HCT116 (cell line): Measurements from ENCODE around the gene MTA2. TPM values are rescaled to one million over a fixed set of nuclear protein-coding genes. Genes with fewer than 3 reads are reported as not detected.
A peak's percentile ranks its signal among the peaks of the same experiment; 100 is the strongest.

Experiments used
- ATAC-seq: fragments of 200-7000 bp; cut with Tn5 transposase; 2 replicates; pipeline ENCODE4 v1.9.1; 2020; ENCODE audit warnings: mild to moderate bottlenecking, moderate library complexity
- BruUV-seq: library from RNA; stranded (reverse); fragments of 400-500 nt; replicated peaks from 2 replicates; lab custom pipeline; 2021; lab: Mats Ljungman, UMichigan
- CTCF ChIA-PET: fragments of 300-600 bp; sonication (Branson Sonifier 250); formaldehyde crosslinking; loops from one replicate; lab custom pipeline; 2021; ENCODE audit warnings: antibody characterized with exemption; lab: Charles Lee
- POLR2A ChIA-PET: fragments of 300-600, 350-600 bp; sonication (Branson Sonifier 250); formaldehyde crosslinking; loops from one replicate; lab custom pipeline; 2021; ENCODE audit warnings: antibody characterized with exemption; lab: Charles Lee
- RAD21 ChIA-PET, 2 experiments: fragments of 300-600 bp; sonication (Branson Sonifier 250); formaldehyde crosslinking; loops; one replicate each; lab custom pipeline; 2023; ENCODE audit warnings: low total read pairs in 2 of 2; ENCODE audit not compliant: uncharacterized antibody in 2 of 2, unreplicated experiment in 2 of 2, low non-redundant PET in 1 of 2; lab: Charles Lee
- DNase-seq: peaks from one replicate; pipeline ENCODE4 v3.0.0-alpha.2; 2010; ENCODE audit warnings: low read depth, low spot score
- H2AFZ ChIP-seq: fragments of 200-600 bp; shearing (Covaris generic), sonication (generic); 2 replicates; pipeline ENCODE4 v1.6.1; 2017; ENCODE audit warnings: low read depth, mixed run types, mixed read lengths, antibody characterized with exemption, low read length; ENCODE audit not compliant: poor library complexity, severe bottlenecking
- H3K27ac ChIP-seq: 2 replicates; pipeline ENCODE4 v1.5.1; 2012; ENCODE audit warnings: low read depth, low read length
- H3K27me3 ChIP-seq: fragments of 200-600 bp; sonication (generic); 2 replicates; pipeline ENCODE4 v1.6.1; 2016; ENCODE audit warnings: mixed run types, low read length, mixed read lengths; ENCODE audit not compliant: insufficient read depth
- H3K36me3 ChIP-seq, 2 experiments: fragments of 200-500 bp in 1 of 2; fragments of 200-600 bp in 1 of 2; sonication (Bioruptor generic) in 1 of 2; sonication (generic) in 1 of 2; 2 replicates each; pipeline versions ENCODE4 v1.5.1 to v1.6.1; 2014 to 2016; ENCODE audit warnings: low read length in 2 of 2, inconsistent platforms in 1 of 2, mixed read lengths in 1 of 2, mixed run types in 1 of 2; ENCODE audit not compliant: insufficient read depth in 2 of 2, control insufficient read depth in 1 of 2
- H3K4me1 ChIP-seq, 2 experiments: fragments of 200-600 bp in 1 of 2; sonication (generic) in 1 of 2; 2 replicates each; pipeline versions ENCODE4 v1.5.1 to v1.6.1; 2012 to 2017; ENCODE audit warnings: low read length in 2 of 2, inconsistent platforms in 1 of 2, mild to moderate bottlenecking in 1 of 2, mixed read lengths in 1 of 2, mixed run types in 1 of 2, moderate library complexity in 1 of 2; ENCODE audit not compliant: insufficient read depth in 2 of 2, control insufficient read depth in 1 of 2
- H3K4me2 ChIP-seq: fragments of 200-600 bp; sonication (generic); 2 replicates; pipeline ENCODE4 v1.6.1; 2017; ENCODE audit warnings: mixed run types, low read length, mixed read lengths
- H3K4me3 ChIP-seq, 2 experiments: fragments of 200-600 bp in 1 of 2; sonication (generic) in 1 of 2; replicated peaks in 1 of 2; 2 replicates each; pipeline ENCODE4 v1.5.1; 2011 to 2016; ENCODE audit warnings: low read length in 2 of 2, control low read depth in 1 of 2, low read depth in 1 of 2, mild to moderate bottlenecking in 1 of 2, mixed read lengths in 1 of 2, mixed run types in 1 of 2
- H3K79me2 ChIP-seq: fragments of 200-600 bp; sonication (generic); 2 replicates; pipeline ENCODE4 v1.6.1; 2017; ENCODE audit warnings: mild to moderate bottlenecking, mixed run types, low read length, moderate library complexity, mixed read lengths; ENCODE audit not compliant: insufficient read depth
- H3K9ac ChIP-seq: fragments of 200-600 bp; sonication (generic); 2 replicates; pipeline ENCODE4 v1.6.1; 2016; ENCODE audit warnings: low read length, mixed read lengths
- H3K9me2 ChIP-seq: fragments of 200-600 bp; sonication (generic), shearing (Covaris generic); 2 replicates; pipeline ENCODE4 v1.6.1; 2017; ENCODE audit warnings: mixed run types, mild to moderate bottlenecking, moderate library complexity; ENCODE audit not compliant: insufficient read depth
- H3K9me3 ChIP-seq, 2 experiments: fragments of 200-500 bp in 1 of 2; fragments of 200-600 bp in 1 of 2; sonication (Bioruptor generic) in 1 of 2; sonication (generic) in 1 of 2; 2 replicates each; pipeline ENCODE4 v1.6.1; 2014 to 2017; ENCODE audit warnings: low read length in 2 of 2, mixed read lengths in 2 of 2, inconsistent platforms in 1 of 2, low read depth in 1 of 2, mild to moderate bottlenecking in 1 of 2, mixed run types in 1 of 2, moderate library complexity in 1 of 2; ENCODE audit not compliant: control insufficient read depth in 1 of 2, insufficient read depth in 1 of 2
- H4K20me1 ChIP-seq: fragments of 200-600 bp; sonication (generic), shearing (Covaris generic); 2 replicates; pipeline ENCODE4 v1.6.1; 2017; ENCODE audit warnings: mixed run types, mild to moderate bottlenecking, moderate library complexity; ENCODE audit not compliant: insufficient read depth
- CBX3 ChIP-seq: IDR thresholded peaks from 2 replicates; pipeline ENCODE4 v1.6.1; 2012; ENCODE audit warnings: low read depth
- CEBPB ChIP-seq: IDR thresholded peaks from 2 replicates; pipeline ENCODE4 v1.6.1; 2012; ENCODE audit warnings: low read depth
- EGR1 ChIP-seq: IDR thresholded peaks from 2 replicates; pipeline ENCODE4 v1.6.1; 2012; ENCODE audit warnings: low read depth
- ELF1 ChIP-seq: IDR thresholded peaks from 2 replicates; pipeline ENCODE4 v1.6.1; 2012; ENCODE audit warnings: low read depth, borderline replicate concordance
- EZH2 ChIP-seq: fragments of 200-600 bp; sonication (generic); IDR thresholded peaks from 2 replicates; pipeline ENCODE4 v1.6.1; 2017; ENCODE audit warnings: antibody characterized with exemption, mixed run types
- EZH2phosphoT487 ChIP-seq: fragments of 200-600 bp; IDR thresholded peaks from 2 replicates; pipeline ENCODE4 v1.6.1; 2018; ENCODE audit warnings: antibody characterized with exemption, borderline replicate concordance
- FOSL1 ChIP-seq: IDR thresholded peaks from 2 replicates; pipeline ENCODE4 v1.6.1; 2012; ENCODE audit warnings: low read depth
- JUND ChIP-seq: IDR thresholded peaks from 2 replicates; pipeline ENCODE4 v1.6.1; 2012
- POLR2AphosphoS5 ChIP-seq: IDR thresholded peaks from 2 replicates; pipeline ENCODE4 v1.6.1; 2011; ENCODE audit warnings: mild to moderate bottlenecking, low read depth, low read length, moderate library complexity
- RAD21 ChIP-seq: IDR thresholded peaks from 2 replicates; pipeline ENCODE4 v1.6.1; 2012; ENCODE audit warnings: low read depth, mild to moderate bottlenecking
- REST ChIP-seq: IDR thresholded peaks from 2 replicates; pipeline ENCODE4 v1.6.1; 2012; ENCODE audit warnings: low read depth
- SIN3A ChIP-seq: IDR thresholded peaks from 2 replicates; pipeline ENCODE4 v1.6.1; 2012; ENCODE audit warnings: low read depth
- SP1 ChIP-seq: IDR thresholded peaks from 2 replicates; pipeline ENCODE4 v1.6.1; 2012; ENCODE audit warnings: low read depth
- TCF7L2 ChIP-seq: IDR thresholded peaks from 2 replicates; pipeline ENCODE4 v1.7.0; 2011; ENCODE audit warnings: borderline replicate concordance, inconsistent platforms; ENCODE audit not compliant: insufficient read depth, insufficient read length; ENCODE audit errors: extremely low read depth
- YY1 ChIP-seq: IDR thresholded peaks from 2 replicates; pipeline ENCODE4 v1.6.1; 2011; ENCODE audit warnings: low read length, low read depth, moderate library complexity, mild to moderate bottlenecking; ENCODE audit not compliant: insufficient replicate concordance; ENCODE audit errors: extremely low read depth
- ZFX ChIP-seq: fragments of 450-650 bp; IDR thresholded peaks from 2 replicates; pipeline ENCODE4 v1.6.1; 2017
- intact Hi-C: fragments of 100-400 bp; cut with micrococcal nuclease; formaldehyde crosslinking; loops from 2 replicates; pipeline ENCODE4 v1.10.0; 2022
- total RNA-seq: library from RNA; stranded (reverse); gene quantifications from one replicate; pipeline ENCODE4 v1.2.1, GENCODE V29; 2021; ENCODE audit not compliant: unreplicated experiment
- TF ChIP-seq, protein P1 (sequence below): IDR thresholded peaks from 2 replicates; pipeline ENCODE4 v1.6.1; 2012
- TF ChIP-seq, protein P2 (sequence below): IDR thresholded peaks from 2 replicates; pipeline ENCODE4 v1.6.1; 2012
- TF ChIP-seq, protein P3 (sequence below): IDR thresholded peaks from 2 replicates; pipeline ENCODE4 v1.6.1; 2011; ENCODE audit warnings: mild to moderate bottlenecking, low read length, moderate library complexity; ENCODE audit not compliant: insufficient replicate concordance; ENCODE audit errors: extremely low read depth

The MTA2 gene
- total RNA-seq, 1 experiment from 2014 or later, result 98.9 TPM

GRCh38 chr11:62573592-62574362, 27.9 kb downstream of the MTA2 start, which contains the start of gene EEF1G:
Gene EEF1G, minus strand, starts transcription at chr11:62573891. Its CDS starts 49 bp downstream, at chr11:62573842.
- H3K9ac ChIP-seq, result peak within 1 kb of the TSS; percentile 98
- ATAC-seq (peak; percentile 95), DNase-seq (peak; percentile 99)
- RAD21 ChIA-PET, result interaction anchor here (1.0 kb wide), 3 partner anchors 17 to 149 kb away, joined by 3 to 6 read pairs (median 3); partner anchors contain the start of gene TUT1 (in 2 of the 2)
- H2AFZ ChIP-seq, result no peak within 1 kb of the TSS
- BruUV-seq, result no TSS peak
- H3K27ac ChIP-seq, result peak within 1 kb of the TSS; percentile 94
- H3K4me1 ChIP-seq, result peaks cover 8 to 30% of the 10 kb centered on the region in 2 experiments
- H3K9me3 ChIP-seq, result no peaks in the 10 kb centered on the region
- H3K79me2 ChIP-seq, result peaks cover 49% of the 10 kb centered on the region
- H3K9me2 ChIP-seq, result no peaks in the 10 kb centered on the region
- CTCF ChIA-PET, result interaction anchor here (0.9 to 1.8 kb wide), 7 partner anchors 13 to 181 kb away, joined by 4 to 18 read pairs (median 5); partner anchors contain the start of gene TUT1
- H3K4me3 ChIP-seq, result peak within 1 kb of the TSS; percentile 76 to 99
- peaks cover 8% of the 10 kb centered on the region; the same call in 1 of the 2 replicates for H4K20me1 ChIP-seq
- POLR2A ChIA-PET, result interaction anchor here (0.6 to 1.8 kb wide), 34 partner anchors 9 to 282 kb away, joined by 3 to 52 read pairs (median 6); partner anchors contain the start of genes AHNAK, C11orf98, CSKMT and HNRNPUL2
- H3K4me2 ChIP-seq, result peak within 1 kb of the TSS; percentile 87
- no peaks in the 10 kb centered on the region for H3K27me3 ChIP-seq
- intact Hi-C loops, result no loop called here
- peaks cover 35 to 61% of the 10 kb centered on the region in 2 experiments for H3K36me3 ChIP-seq
- TF ChIP-seq EZH2phosphoT487, result no peak
- TF ChIP-seq, protein P1, sequence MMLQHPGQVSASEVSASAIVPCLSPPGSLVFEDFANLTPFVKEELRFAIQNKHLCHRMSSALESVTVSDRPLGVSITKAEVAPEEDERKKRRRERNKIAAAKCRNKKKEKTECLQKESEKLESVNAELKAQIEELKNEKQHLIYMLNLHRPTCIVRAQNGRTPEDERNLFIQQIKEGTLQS, result no peak
- peak; percentile 90 for TF ChIP-seq POLR2AphosphoS5
- TF ChIP-seq, protein P2, sequence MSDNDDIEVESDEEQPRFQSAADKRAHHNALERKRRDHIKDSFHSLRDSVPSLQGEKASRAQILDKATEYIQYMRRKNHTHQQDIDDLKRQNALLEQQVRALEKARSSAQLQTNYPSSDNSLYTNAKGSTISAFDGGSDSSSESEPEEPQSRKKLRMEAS, result peak; percentile 67; the same call in 1 of the 2 replicates
- TF ChIP-seq TCF7L2, result no peak
- TF ChIP-seq CEBPB, result no peak
- TF ChIP-seq FOSL1, result no peak
- TF ChIP-seq EGR1, result no peak
- no peak for TF ChIP-seq REST
- peak; percentile 48; the same call in 1 of the 2 replicates for TF ChIP-seq ZFX
- TF ChIP-seq SIN3A, result no peak; the same call in none of the 2 replicates
- TF ChIP-seq EZH2, result no peak
- no peak for TF ChIP-seq JUND
- no peak for TF ChIP-seq ELF1
- TF ChIP-seq, protein P3, sequence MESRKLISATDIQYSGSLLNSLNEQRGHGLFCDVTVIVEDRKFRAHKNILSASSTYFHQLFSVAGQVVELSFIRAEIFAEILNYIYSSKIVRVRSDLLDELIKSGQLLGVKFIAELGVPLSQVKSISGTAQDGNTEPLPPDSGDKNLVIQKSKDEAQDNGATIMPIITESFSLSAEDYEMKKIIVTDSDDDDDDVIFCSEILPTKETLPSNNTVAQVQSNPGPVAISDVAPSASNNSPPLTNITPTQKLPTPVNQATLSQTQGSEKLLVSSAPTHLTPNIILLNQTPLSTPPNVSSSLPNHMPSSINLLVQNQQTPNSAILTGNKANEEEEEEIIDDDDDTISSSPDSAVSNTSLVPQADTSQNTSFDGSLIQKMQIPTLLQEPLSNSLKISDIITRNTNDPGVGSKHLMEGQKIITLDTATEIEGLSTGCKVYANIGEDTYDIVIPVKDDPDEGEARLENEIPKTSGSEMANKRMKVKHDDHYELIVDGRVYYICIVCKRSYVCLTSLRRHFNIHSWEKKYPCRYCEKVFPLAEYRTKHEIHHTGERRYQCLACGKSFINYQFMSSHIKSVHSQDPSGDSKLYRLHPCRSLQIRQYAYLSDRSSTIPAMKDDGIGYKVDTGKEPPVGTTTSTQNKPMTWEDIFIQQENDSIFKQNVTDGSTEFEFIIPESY, result peak; percentile 83
- no peak for TF ChIP-seq CBX3
- peak; percentile 11; the same call in 1 of the 2 replicates for TF ChIP-seq SP1
- TF ChIP-seq RAD21, result no peak
- TF ChIP-seq YY1, result peak; percentile 92
